SH-SY5Y (cell line): ENCODE data around the gene RBPJ.

Source experiments
- GATA2 ChIP-seq: IDR thresholded peaks from 2 replicates; pipeline ENCODE4 v1.6.1; 2011; ENCODE audit warnings: mild to moderate bottlenecking, low read depth, low read length
- GATA3 ChIP-seq: IDR thresholded peaks from 2 replicates; pipeline ENCODE4 v1.6.1; 2011; ENCODE audit warnings: low read depth, mild to moderate bottlenecking, low read length, moderate library complexity

- TF ChIP-seq GATA2 (no peak), GATA3 (no peak)
These were observed 13.6 kb upstream of the RBPJ start for GRCh38 chr4:26307037-26307800.
